GM21381 (cell line): ENCODE results near the gene LRRN3.
A peak's percentile ranks its signal among the peaks of the same experiment; 100 is the strongest.

Source experiments
- ATAC-seq: cut with Tn5 transposase; IDR thresholded peaks from one replicate; pipeline ENCODE4 v1.9.1; 2021; ENCODE audit warnings: mild to moderate bottlenecking, moderate library complexity; ENCODE audit not compliant: unreplicated experiment

Gene LRRN3

DNA sequence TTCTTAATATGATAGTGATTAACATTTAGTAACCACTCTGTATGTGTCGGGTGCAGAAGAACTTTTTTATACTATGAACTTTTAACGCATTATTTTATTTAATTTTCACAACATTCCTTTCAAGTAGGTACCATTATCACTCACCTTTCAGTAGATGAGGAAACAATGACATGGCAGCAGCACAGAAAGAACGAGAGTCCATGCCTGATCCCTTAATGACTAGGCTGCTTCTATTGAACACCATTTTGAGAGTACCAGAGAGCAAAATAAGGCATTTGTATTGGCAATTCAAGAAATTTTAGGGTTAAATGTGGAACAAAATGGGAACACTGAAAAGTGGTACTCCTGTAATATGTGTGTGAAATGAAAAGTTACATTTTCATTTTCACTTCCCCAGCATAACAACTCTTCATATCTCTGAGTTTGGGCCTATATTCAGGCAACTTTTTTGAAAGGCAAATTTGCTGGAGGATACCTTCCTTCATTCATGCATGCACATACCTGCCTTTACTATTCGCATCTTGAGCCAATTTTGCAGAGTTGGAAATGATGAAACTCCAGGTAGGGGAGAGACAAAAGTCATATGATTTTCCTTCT, 12.8 kb downstream of the LRRN3 start:
- peak; percentile 63 for ATAC-seq

DNA sequence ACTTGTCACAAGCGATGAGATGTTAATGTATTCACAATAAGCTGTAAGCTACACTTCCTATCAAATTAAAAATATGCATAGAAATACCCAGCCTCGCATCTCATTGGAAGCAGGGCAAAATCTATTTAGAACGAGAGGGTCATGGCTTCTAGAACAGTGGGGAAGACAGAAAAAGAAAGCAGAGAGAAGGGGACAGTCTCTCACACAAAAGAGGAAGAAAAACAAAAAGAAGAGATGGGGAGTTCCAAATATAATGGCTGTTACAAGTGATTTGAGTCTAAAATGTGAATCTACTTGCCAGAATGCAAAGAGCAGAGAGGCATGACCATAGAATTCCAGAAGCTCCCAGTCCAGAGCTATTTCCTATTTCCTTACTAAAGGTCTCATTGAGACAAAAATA, 13.8 kb downstream of the LRRN3 start:
- no peak for ATAC-seq

DNA sequence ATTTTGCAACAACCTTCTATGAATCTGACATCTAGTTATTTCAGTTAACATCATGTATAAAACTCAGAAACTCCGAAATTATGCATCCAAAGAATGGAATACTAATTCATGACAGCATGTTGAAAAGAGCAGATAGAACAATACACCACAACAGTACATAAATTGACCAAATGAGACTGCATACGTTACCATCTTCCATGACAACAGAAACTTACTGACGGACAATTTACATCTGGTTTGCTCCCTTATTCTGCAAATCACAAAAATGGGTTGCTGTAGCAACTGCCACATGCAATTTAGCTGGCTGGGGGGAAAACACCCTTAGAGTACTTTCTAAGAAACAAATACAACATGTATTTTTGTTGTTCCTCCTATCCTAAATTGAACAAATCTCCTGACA, 14.3 kb downstream of the LRRN3 start:
- ATAC-seq, result no peak

DNA sequence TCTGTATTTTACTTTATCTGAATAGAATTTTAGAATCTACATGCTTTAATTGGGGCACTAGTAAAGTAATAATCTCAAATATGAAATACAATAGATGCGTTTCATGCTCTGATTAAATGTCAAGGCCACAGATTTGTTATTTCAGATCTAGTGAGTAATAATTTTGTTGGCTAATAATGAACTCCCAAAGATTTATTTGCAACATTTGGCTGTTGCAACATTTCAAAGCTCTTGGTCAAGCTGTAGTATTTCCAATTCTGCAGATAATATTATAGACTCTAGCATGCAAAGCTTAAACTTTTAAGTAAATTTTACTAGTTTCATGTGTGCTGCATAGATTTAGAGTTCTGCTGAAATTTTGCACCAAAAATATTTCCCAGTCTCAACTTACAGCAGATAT, 16.7 kb downstream of the LRRN3 start:
- ATAC-seq, result no peak

DNA sequence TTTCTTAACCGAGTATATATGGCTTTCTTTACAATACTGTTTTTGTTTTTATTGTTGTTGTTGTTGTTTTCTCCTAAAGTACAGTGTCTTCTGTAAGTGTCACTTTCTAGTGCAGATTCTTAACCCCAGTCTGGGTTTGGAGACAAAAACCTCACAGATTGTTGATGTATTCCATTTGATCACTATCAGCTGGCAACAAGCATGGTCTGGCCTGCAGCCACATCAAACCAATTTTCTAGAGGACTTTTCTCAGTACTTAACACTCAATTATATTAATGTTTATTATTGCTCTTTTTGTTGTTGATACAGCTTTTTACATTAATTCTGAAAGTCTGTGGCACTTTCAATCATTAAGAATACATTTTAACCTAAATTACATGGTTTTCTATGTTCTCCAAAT, 17.1 kb downstream of the LRRN3 start:
- no peak for ATAC-seq

DNA sequence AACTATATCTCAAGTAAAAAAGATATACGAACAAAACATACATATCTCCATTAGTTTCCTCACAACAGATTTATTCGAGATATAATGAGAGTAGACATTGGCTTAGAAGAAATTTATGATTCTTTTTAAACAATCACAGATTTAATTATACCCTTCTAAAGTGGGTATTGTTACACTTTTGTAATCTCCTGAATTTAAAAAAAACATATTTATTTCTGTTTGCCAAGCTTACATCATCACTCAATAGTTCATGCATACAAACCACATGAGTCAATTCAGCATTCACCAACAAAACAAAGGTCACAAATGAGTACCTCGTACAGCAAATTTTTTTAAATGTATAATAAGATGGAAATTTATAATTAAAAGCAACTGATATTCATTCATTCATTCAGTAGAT, 17.6 kb downstream of the LRRN3 start:
- ATAC-seq, result no peak

DNA sequence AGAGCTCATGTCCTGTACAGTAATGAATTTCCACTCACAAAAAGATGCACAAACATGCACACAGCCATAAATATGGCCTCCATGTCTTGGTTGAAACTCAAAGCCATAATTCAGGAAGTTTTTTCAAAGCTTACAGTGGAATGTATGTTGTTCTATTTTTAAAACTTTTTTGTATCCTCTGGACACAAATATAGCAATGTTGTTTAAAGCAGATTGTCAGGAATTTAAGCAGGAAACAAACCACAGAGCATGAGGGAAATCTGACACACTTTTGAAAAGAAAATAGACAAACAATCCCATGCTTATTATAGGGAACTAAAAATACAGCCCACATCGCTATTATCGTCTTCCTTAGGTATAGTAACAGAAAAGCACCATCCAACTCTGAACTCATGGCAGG, 21.5 kb downstream of the LRRN3 start:
- ATAC-seq, result no peak

DNA sequence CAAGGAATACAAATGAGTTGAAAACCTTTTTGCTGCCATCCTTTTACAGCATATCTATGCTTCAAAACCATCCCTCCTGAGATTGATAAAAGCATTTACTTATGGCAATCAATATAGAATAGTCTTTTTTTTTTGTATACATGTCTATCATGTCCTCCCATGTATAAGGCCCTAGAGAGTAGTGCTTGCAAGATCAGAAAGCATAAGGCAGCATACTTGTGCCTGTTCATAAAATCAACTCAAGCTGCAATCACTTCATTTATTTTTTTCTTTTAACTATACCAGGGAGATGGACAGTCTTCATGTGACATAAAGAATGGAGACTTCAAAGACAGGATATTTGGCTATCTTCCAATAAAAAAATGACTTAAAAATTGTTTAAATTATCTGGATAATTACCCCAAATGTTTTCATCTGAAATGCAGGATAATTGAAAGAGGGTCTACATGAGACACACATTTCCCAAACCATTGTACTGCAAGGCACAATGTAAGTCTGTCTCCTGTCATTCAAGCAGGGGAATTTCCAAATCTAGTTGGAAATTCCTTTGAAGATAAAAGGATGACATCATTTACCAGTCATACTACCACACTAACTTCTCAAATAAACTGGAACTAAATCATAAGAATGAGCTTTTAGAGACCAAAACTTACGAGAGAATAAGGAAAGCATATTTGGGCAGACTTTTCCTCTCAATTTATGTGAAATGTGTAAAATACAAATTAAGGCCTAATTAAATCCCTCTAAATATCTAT, 22.5 kb downstream of the LRRN3 start:
- ATAC-seq, result no peak

DNA sequence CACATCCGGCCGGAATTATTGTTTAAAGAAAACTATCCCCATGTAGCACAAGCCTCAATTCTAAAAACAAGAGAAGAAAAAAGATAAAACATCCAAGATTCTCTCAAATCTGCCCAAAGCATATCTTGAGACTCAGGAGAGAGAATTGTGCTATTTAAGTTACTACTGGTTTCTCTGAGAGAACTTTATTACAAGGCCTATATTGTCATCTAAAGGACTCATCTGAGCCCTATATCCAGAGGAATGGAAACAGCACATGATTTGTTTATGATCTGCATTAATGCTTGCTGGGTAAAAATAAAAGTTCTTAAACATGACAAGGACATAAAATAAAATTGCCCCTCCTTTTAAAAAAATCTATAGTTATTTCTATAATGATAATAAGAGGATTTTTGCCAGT, 25.0 kb downstream of the LRRN3 start:
- ATAC-seq, result no peak

DNA sequence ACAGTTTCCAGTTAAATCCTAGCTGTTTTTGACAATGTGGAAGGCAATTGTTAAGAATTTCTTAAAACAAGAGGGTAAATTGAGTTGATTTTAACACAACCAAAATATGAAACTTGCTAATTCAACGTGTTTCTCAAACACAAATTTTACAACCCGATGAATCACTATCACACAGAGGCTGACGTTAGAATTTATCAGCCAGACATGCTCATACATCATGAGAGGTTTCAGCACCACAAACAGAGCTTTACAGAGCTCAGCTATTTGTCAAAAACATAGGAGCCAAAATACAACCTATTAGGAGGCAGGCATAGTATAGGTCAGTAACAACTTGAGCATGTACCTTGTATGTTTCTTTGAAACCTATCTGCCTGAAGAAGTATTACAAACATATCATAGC, 36.1 kb downstream of the LRRN3 start:
- no peak for ATAC-seq

DNA sequence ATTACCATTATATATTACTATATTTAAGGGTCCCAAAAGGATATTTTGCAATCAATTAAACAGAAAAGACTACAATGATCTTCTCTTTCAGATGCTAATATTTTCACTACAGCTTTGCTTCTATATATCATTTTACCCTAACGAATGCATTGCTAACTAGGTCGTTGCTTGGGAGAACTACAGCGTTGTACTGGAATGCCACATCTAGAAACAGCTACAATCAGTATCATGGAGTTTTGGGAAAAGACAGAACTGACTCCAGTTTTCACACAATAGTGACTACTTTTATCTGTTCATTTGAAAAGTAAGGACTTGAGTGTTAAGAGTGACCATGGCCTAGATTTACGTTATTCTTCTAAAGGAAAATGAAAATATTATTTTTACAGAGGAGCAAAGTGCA, 38.5 kb downstream of the LRRN3 start:
- no peak for ATAC-seq

DNA sequence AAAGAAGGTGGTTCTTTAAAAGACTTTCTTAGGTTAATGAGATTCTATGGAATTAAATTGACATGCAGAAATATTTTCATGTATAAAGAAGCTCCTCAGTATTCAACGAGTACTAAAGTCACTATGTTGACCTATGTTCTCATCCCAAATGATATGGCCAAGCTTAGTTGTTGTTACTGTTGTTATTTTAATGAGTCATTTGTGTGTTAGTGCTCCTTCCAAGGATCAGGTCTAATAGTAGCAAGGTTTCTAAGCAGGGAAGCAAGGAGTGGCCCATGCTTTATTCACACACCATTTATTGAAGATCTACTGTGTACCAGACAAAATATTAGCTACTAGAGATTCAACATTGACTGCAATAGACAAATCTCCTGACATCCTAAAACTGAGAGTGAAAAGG, 41.9 kb downstream of the LRRN3 start:
- no peak for ATAC-seq

DNA sequence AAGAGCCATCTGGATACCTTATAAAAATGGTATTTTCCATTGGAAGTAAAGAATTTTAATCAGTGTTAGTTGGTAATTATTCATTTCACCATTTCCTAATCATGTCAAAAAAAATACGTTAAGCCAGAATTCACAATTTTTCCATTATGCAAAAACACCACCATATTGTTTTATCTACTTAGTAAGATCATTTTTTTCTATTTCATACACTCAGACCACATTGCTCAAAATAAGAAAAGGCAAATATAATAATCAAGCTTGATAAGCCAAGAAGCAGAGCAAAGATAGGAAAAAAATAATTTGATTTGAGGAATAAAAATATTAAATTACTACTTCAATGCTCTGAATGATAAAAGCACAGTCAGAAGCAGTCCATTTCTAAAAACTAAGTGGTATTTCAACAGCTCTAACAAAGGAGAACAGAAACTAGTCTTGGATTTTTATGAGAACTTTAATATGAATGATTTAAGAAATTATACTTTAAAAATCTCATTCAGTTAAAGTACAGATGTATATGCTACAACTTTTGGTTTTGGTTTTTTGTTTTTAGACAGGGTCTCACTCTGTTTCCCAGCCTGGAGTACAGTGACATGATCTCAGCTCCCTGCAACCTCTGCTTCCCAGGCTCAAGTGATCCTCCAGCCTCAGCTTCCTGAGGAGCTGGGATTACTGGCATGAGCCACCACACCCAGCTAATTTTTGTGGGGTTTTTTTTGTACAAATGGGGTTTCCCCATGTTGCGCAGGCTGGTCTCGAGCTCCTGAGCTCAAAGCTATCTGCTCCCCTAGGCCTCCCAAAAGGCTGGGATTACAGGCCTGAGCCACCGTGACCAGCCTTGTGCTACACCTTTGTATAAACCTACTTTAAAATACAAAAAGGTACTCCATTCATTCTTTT, 46.6 kb downstream of the LRRN3 start:
- ATAC-seq, result peak; percentile 78

DNA sequence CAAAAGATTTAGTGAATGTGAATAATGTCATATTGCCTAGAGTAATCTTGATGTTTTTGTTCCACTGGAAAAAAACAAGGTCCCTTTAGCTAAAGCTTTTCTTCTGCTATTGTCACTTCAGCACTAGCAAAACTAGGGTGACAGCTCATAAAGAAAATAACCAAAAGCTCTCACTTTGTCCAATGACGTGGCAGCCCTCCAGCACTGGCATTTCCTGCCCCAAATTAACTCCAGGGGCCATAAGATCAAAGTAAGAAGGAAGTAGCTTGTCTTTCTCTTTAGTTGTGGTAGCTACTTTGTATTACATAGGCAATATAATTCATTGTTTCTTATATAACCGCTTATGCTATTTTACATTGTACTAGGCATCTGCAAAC, 47.3 kb downstream of the LRRN3 start:
- ATAC-seq, result peak; percentile 96

DNA sequence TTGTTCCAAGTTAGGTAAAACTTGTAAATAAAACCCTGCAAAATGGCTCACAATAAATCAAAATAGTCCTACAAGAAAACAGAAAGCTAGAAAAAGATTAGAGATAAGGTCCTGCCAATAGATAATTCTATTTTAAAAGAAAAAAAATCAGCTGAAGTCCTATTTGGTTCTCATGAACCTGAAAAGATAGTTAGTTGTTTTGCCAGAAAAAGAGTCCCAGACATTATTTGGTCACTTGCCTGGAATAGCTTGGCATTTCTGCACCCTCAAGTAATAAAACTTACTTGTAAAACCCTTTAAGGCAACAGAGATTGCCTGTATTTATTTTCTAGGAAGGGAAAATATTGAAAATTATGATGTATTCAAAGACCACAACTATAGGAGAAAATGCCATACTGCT, 47.7 kb downstream of the LRRN3 start:
- ATAC-seq, result no peak

DNA sequence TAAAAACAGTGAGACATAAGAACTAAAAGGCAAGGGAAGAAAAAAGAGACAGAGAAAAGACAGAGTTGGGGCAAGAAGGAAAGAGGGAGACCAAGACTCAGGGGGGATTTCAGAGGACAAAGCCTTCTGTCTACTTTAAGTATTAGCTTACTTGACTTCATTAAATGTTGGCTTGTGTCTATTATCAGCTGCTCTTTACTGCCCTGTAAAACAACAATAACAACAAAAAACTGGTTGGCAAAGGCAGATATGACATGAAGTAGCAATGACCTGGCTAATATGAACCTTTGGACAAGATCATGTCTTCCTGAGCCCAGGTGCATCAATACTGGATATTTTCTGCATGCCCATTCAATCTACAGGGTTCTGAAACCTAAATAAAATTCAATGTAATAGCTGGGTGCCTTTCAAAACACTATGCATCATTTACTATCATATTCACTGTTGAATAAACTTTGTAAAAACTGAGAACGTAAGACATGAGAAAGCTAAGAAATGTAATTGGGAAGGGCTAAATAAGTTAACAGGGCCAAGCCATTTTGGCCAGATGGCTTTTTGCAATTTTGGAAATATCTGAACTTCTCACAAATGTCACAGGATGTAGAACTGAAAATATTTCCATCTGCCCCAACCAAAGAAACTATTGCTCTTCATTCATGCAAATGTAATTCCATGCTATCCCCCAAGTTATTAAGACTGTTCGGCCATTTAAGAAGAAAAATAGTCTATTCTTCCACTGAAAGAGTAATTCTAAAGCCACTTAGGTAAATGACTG, 49.4 kb downstream of the LRRN3 start:
- ATAC-seq, result no peak

DNA sequence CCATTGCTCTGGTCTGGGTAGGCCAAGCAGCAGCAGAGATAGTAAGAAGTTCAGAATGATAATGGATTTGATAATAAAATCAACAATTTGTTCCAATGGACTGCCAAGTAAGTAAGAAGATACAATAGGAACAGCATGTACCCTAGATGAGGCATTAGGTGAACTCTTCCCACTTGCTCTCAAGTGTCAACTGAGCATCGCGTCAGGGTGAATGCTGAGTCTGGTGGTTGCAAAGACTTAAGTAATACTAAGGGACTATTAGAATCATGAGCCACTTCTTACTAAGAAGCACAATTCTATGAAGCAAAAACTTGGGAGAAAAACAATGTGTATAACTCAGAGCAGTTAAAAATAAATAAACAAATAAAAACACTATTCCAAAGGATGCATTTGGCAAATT, 54.5 kb downstream of the LRRN3 start:
- ATAC-seq, result no peak

DNA sequence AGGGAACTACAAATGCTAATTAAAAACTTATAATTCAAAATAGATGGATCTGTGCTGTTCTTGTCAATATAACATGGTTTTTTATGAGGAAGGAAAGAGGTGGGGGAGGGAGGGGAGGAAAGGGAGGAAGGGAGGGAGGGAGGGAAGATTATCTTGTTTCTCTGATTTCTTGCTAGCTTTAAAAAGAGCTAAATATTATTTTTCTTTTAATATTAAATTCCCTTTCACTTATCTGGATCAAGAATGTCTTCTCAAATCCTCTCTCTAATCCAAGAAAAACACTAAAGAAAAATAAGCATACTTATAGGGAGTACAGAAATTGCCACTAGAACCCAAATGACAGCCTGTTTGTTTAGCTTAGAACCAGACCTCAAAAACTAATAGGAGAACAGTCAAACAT, 55.2 kb downstream of the LRRN3 start:
- ATAC-seq, result no peak

DNA sequence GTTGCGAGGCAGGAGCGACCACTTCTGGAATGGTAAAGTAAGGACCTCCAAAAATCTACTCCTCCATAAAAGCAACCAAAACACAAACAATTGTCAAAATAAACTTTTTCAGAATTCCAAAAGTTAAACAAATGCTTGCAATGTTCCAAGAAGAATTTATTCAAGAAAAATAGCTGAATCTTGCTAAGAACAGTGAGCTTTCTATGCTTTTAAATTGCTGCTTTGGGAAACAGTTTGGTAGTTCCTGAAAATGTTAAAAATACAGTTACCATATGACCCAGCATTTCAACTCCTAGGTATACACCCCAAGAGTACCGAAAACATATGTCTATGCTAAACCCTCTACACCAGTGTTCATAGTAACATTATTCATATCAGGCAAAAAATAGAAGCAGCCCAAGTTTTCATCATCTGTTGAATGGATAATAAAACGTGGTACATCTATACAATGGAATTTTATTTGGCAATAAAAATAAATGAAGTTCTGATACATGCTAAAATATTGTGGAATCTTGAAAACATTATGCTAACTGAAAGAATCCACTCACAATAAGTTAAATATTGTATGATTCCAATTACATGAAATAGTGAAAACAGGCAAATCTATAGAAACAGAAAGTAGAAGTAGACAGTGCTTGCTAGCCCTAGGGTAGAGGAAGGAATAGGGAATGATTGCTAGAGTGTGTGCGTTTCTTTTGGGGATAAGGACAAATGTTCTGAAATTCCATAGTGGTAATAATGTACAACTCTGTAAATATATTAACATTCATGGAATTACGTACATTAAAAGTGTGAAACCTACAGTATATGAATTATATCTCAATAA, 57.0 kb downstream of the LRRN3 start:
- ATAC-seq, result no peak

DNA sequence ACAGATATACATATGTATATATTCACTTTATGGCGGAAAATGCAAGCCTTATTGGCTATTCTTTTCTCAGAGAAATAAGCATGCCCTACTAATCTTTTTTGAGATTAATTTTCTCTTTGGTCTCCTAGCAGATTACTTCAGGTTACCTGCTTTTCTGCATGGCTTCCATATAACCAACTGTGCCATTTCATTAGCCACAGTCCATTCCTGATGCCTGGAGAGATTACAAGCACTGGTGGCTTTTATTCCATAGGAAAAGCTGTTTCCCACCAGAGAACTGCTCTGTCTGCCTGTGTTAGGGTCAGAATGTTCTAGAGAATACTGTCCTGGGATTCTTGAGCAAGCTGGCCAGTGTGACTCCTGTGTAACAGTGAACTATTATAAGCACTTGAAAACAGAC, 59.8 kb downstream of the LRRN3 start:
- no peak for ATAC-seq
